Lung microvascular endothelial cell (primary cell): ENCODE data around the gene CDKN2B-AS1. TPM values are rescaled to one million over a fixed set of nuclear protein-coding genes. Genes with fewer than 3 reads are reported as not detected.
A peak's percentile ranks its signal among the peaks of the same experiment; 100 is the strongest.

Experiments
- DNase-seq, 2 donors: peaks; one replicate each; pipeline versions ENCODE4 v3.0.0 to v3.0.0-alpha.2; 2010; ENCODE audit warnings: low read depth in 2 of 2
- total RNA-seq: library from RNA; depleted of rRNA; stranded (reverse); fragments of >200 nt; gene quantifications from 2 replicates; pipeline ENCODE4 v1.2.1, GENCODE V29; 2014

Gene CDKN2B-AS1
- total RNA-seq, 1 donor from 2014 or later = 0.60 TPM

GRCh38 chr9:21982861-21983560 lies 11.6 kb upstream of the CDKN2B-AS1 start:
- no peak for DNase-seq

- no peak for DNase-seq
Observed at GRCh38 chr9:21983561-21983935, 11.0 kb upstream of the CDKN2B-AS1 start.

GRCh38 chr9:21984101-21984500 lies 10.5 kb upstream of the CDKN2B-AS1 start:
- DNase-seq = no peak

GRCh38 chr9:21985964-21986667 lies 8.5 kb upstream of the CDKN2B-AS1 start:
- DNase-seq = no peak

- peak in 1 of 2 donors; percentile 16 for DNase-seq
Observed at GRCh38 chr9:21988056-21988990, 6.3 kb upstream of the CDKN2B-AS1 start.

- peak in 1 of 2 donors; percentile 39 for DNase-seq
Observed at GRCh38 chr9:21989440-21990189, 5.0 kb upstream of the CDKN2B-AS1 start.

- DNase-seq = peak; percentile 23 to 30
Observed at GRCh38 chr9:21991072-21991959, 3.3 kb upstream of the CDKN2B-AS1 start.

GRCh38 chr9:21993007-21993406 lies 1.6 kb upstream of the CDKN2B-AS1 start:
- DNase-seq = no peak

GRCh38 chr9:21993893-21994555 lies 567 bp upstream of the CDKN2B-AS1 start, which contains the start of gene CDKN2A:
Gene CDKN2A, minus strand, starts transcription at chr9:21994392.
- DNase-seq = peak; percentile 55 to 60

- peak; percentile 86 to 88 for DNase-seq
Observed at GRCh38 chr9:21995006-21995665, 545 bp downstream of the CDKN2B-AS1 start.

GRCh38 chr9:21995666-21996398 lies 1.2 kb downstream of the CDKN2B-AS1 start:
- peak; percentile 63 to 76 for DNase-seq

- no peak for DNase-seq
Observed at GRCh38 chr9:21996438-21996837, 1.8 kb downstream of the CDKN2B-AS1 start.

GRCh38 chr9:21996858-21997257 lies 2.3 kb downstream of the CDKN2B-AS1 start:
- DNase-seq = no peak

- DNase-seq = no peak
Observed at GRCh38 chr9:21997480-21997879, 2.9 kb downstream of the CDKN2B-AS1 start.

- no peak for DNase-seq
Observed at GRCh38 chr9:21998026-21998425, 3.4 kb downstream of the CDKN2B-AS1 start.

GRCh38 chr9:22002038-22002437 lies 7.4 kb downstream of the CDKN2B-AS1 start:
- DNase-seq = no peak

- peak; percentile 40 to 53 for DNase-seq
Observed at GRCh38 chr9:22005021-22005701, 10.6 kb downstream of the CDKN2B-AS1 start.
